ENCODE results near the gene GAB4. TPM values are rescaled to one million over a fixed set of nuclear protein-coding genes. Genes with fewer than 3 reads are reported as not detected.

GAB4 gene
- total RNA-seq, 2 experiments from 2014 or later: not detected

GRCh38 chr22:16989915-16990314, 18.1 kb downstream of the GAB4 start:
- no peak overlapping the region for H3K4me3 Mint-ChIP-seq
- peaks cover 4% of the 10 kb centered on the region for H3K27me3 Mint-ChIP-seq
- CTCF ChIA-PET: no interaction called here
- H3K36me3 Mint-ChIP-seq (ENCODE audit: low read depth): no peaks in the 10 kb centered on the region
- no peaks in the 10 kb centered on the region for H3K9me3 Mint-ChIP-seq
- DNase-seq: no peak
- no peak overlapping the region for H3K27ac Mint-ChIP-seq
- POLR2A ChIA-PET: no interaction called here
- intact Hi-C loops (cut with micrococcal nuclease): no loop called here
- no peaks in the 10 kb centered on the region for H3K4me1 Mint-ChIP-seq (ENCODE audit: low read depth)
- no peak for ATAC-seq
- no peak for TF ChIP-seq CTCF (IDR thresholded peaks at IDR 0.05)

- Mint-ChIP-seq H3K4me1 (ENCODE audit: low read depth) (no peaks in the 10 kb centered on the region), H3K9me3 (peaks cover 5% of the 10 kb centered on the region), H3K27me3 (peaks cover 4% of the 10 kb centered on the region), H3K27ac (no peak overlapping the region), H3K36me3 (ENCODE audit: low read depth) (no peaks in the 10 kb centered on the region), H3K4me3 (no peak overlapping the region)
- ChIA-PET CTCF (no interaction called here), POLR2A (no interaction called here)
- intact Hi-C loops (cut with micrococcal nuclease): no loop called here
- DNase-seq (no peak), ATAC-seq (no peak)
- TF ChIP-seq CTCF (IDR thresholded peaks at IDR 0.05): no peak
These were observed 19.8 kb downstream of the GAB4 start for GRCh38 chr22:16988257-16988656.

GRCh38 chr22:16987822-16988221, 20.2 kb downstream of the GAB4 start:
- Mint-ChIP-seq H3K4me3 (no peak overlapping the region), H3K9me3 (peaks cover 7% of the 10 kb centered on the region), H3K4me1 (ENCODE audit: low read depth) (no peaks in the 10 kb centered on the region), H3K27me3 (peaks cover 4% of the 10 kb centered on the region), H3K27ac (no peak overlapping the region), H3K36me3 (ENCODE audit: low read depth) (no peaks in the 10 kb centered on the region)
- no peak for TF ChIP-seq CTCF (IDR thresholded peaks at IDR 0.05)
- intact Hi-C loops (cut with micrococcal nuclease): no loop called here
- ChIA-PET CTCF (no interaction called here), POLR2A (no interaction called here)
- DNase-seq: no peak
- no peak for ATAC-seq

GRCh38 chr22:16975155-16975885, 32.7 kb downstream of the GAB4 start:
- peaks cover 4% of the 10 kb centered on the region for H3K4me1 Mint-ChIP-seq (ENCODE audit: low read depth)
- H3K4me3 Mint-ChIP-seq: no peak overlapping the region
- ChIA-PET POLR2A (no interaction called here), CTCF (no interaction called here)
- no peak for ATAC-seq
- no peak for TF ChIP-seq CTCF (IDR thresholded peaks at IDR 0.05)
- intact Hi-C loops (cut with micrococcal nuclease): no loop called here
- peaks cover 1% of the 10 kb centered on the region for H3K9me3 Mint-ChIP-seq
- no peaks in the 10 kb centered on the region for H3K36me3 Mint-ChIP-seq (ENCODE audit: low read depth)
- H3K27ac Mint-ChIP-seq: no peak overlapping the region
- no peak for DNase-seq
- peaks cover 20% of the 10 kb centered on the region for H3K27me3 Mint-ChIP-seq

- no peaks in the 10 kb centered on the region for H3K9me3 Mint-ChIP-seq
- intact Hi-C loops (cut with micrococcal nuclease): no loop called here
- H3K27me3 Mint-ChIP-seq: peaks cover 20% of the 10 kb centered on the region
- CTCF ChIA-PET: no interaction called here
- no peak overlapping the region for H3K27ac Mint-ChIP-seq
- H3K4me3 Mint-ChIP-seq: no peak overlapping the region
- no peak for ATAC-seq
- DNase-seq: no peak
- peaks cover 4% of the 10 kb centered on the region for H3K4me1 Mint-ChIP-seq (ENCODE audit: low read depth)
- POLR2A ChIA-PET: no interaction called here
- no peaks in the 10 kb centered on the region for H3K36me3 Mint-ChIP-seq (ENCODE audit: low read depth)
- no peak for TF ChIP-seq CTCF (IDR thresholded peaks at IDR 0.05)
These were observed 33.5 kb downstream of the GAB4 start for GRCh38 chr22:16974298-16975084.
